T-cell (primary cell): ENCODE data around the gene TTC24. TPM values are rescaled to one million over a fixed set of nuclear protein-coding genes. Genes with fewer than 3 reads are reported as not detected.
"Not testable (repeated sequence)": the region's sequence is repeated elsewhere in the genome, so short reads cannot be mapped to it uniquely, and the experiment has no call there.

Source experiments
- ATAC-seq, 4 experiments: fragments of 200-7000 bp in 3 of 4; fragments of 150-1000 bp in 1 of 4; cut with Tn5 transposase; replicated peaks in 1 of 4; 1 replicate in 3 of 4; 2 replicates in 1 of 4; pipeline ENCODE4 v1.10.0; 2021; ENCODE audit warnings: moderate library complexity in 3 of 4, mild to moderate bottlenecking in 2 of 4, moderate number of reproducible peaks in 1 of 4
- CTCF ChIA-PET, 2 donors: fragments of 300-600 bp; sonication (Branson Sonifier 250); formaldehyde crosslinking; loops; one replicate each; lab custom pipeline; 2022; ENCODE audit warnings: antibody characterized with exemption in 2 of 2; lab: Charles Lee
- POLR2A ChIA-PET, 2 donors: fragments of 300-600 bp; sonication (Branson Sonifier 250); formaldehyde crosslinking; loops; one replicate each; lab custom pipeline; 2022; ENCODE audit warnings: antibody characterized with exemption in 2 of 2; lab: Charles Lee
- DNase-seq, 35 experiments: peaks; one replicate each; pipeline versions ENCODE4 v3.0.0 to v3.0.0-alpha.2; 2013 to 2023
- H3K27ac ChIP-seq: one replicate; pipeline ENCODE4 v1.5.1; 2013; ENCODE audit warnings: low read length
- H3K27me3 ChIP-seq, 2 experiments: replicated peaks in 1 of 2; 1 replicate in 1 of 2; 2 replicates in 1 of 2; pipeline versions ENCODE4 v1.6.1 to v1.7.0; 2013; ENCODE audit warnings: low read length in 1 of 2, mixed read lengths in 1 of 2; ENCODE audit not compliant: control insufficient read depth in 2 of 2, insufficient read depth in 2 of 2; ENCODE audit errors: extremely low read depth in 1 of 2
- H3K36me3 ChIP-seq, 2 donors: 1 replicate in 1 of 2; 2 replicates in 1 of 2; pipeline versions ENCODE4 v1.6.1 to v1.7.0; 2013; ENCODE audit warnings: low read length in 1 of 2; ENCODE audit not compliant: control insufficient read depth in 2 of 2, insufficient read depth in 1 of 2; ENCODE audit errors: extremely low read depth in 1 of 2
- H3K4me1 ChIP-seq, 2 experiments: 1 replicate in 1 of 2; 2 replicates in 1 of 2; pipeline versions ENCODE4 v1.6.1 to v1.7.0; 2013; ENCODE audit warnings: low read length in 2 of 2, mixed read lengths in 1 of 2; ENCODE audit not compliant: insufficient read depth in 2 of 2, control insufficient read depth in 1 of 2; ENCODE audit errors: extremely low read depth in 1 of 2
- H3K4me3 ChIP-seq, 2 donors: 1 replicate in 1 of 2; 2 replicates in 1 of 2; pipeline versions ENCODE4 v1.5.1 to v1.7.0; 2013; ENCODE audit warnings: mild to moderate bottlenecking in 2 of 2, low read length in 1 of 2, moderate library complexity in 1 of 2; ENCODE audit not compliant: control insufficient read depth in 1 of 2; ENCODE audit errors: extremely low read depth in 1 of 2
- H3K9me3 ChIP-seq: 2 replicates; pipeline ENCODE4 v1.7.0; 2013
- H3K27ac Mint-ChIP-seq, 2 donors: one replicate each; pipeline ENCODE4 v1.8.0; 2020 to 2021; ENCODE audit warnings: mild to moderate bottlenecking in 2 of 2, mixed read lengths in 2 of 2
- H3K27me3 Mint-ChIP-seq, 2 donors: one replicate each; pipeline ENCODE4 v1.8.0; 2021 to 2022; ENCODE audit warnings: mixed read lengths in 2 of 2
- H3K36me3 Mint-ChIP-seq: one replicate; pipeline ENCODE4 v1.8.0; 2021; ENCODE audit warnings: mixed read lengths
- H3K4me1 Mint-ChIP-seq, 3 donors: one replicate each; pipeline ENCODE4 v1.8.0; 2020 to 2022; ENCODE audit warnings: mixed read lengths in 3 of 3, mild to moderate bottlenecking in 1 of 3
- H3K4me3 Mint-ChIP-seq, 3 donors: one replicate each; pipeline ENCODE4 v1.8.0; 2020 to 2022; ENCODE audit warnings: mild to moderate bottlenecking in 3 of 3, mixed read lengths in 3 of 3, moderate library complexity in 3 of 3
- H3K9me3 Mint-ChIP-seq, 3 donors: one replicate each; pipeline ENCODE4 v1.8.0; 2020 to 2022; ENCODE audit warnings: mixed read lengths in 3 of 3
- WGBS: methylation state at CpG from one replicate; pipeline ENCODE4 v1.1.5; 2013; ENCODE audit warnings: missing lambda C conversion rate; ENCODE audit not compliant: insufficient coverage; 5-methylcytosine and 5-hydroxymethylcytosine counted together
- total RNA-seq, 35 experiments: library from RNA in 6 of 35; stranded (reverse) in 6 of 35; fragments of 120-200 nt in 1 of 35; gene quantifications; one replicate each; pipeline versions ENCODE4 v1.2.1 to v1.2.4 and lab custom pipeline; 2013 to 2026

Gene TTC24
- total RNA-seq, 5 donors from 2014 or later (not counting 1 experiment from before 2014, with no cell fraction given) = 9.9 to 43.6 (median 16.4) TPM

GRCh38 chr1:156626079-156626438 lies 46.5 kb downstream of the TTC24 start:
- peaks cover 47 to 60% of the 10 kb centered on the region in 2 donors for H3K27me3 Mint-ChIP-seq
- H3K36me3 Mint-ChIP-seq = no peaks in the 10 kb centered on the region
- peak overlapping the region in 1 of 2 donors; percentile 15 for H3K27ac Mint-ChIP-seq
- Histone ChIP-seq H3K4me1 (peaks cover 0 to 24% of the 10 kb centered on the region in 2 experiments), H3K4me3 (peak overlapping the region in 1 of 2 donors; percentile 60), H3K27ac (no peak overlapping the region), H3K36me3 (no peaks in the 10 kb centered on the region), H3K9me3 (no peaks in the 10 kb centered on the region), H3K27me3 (peaks cover 14 to 61% of the 10 kb centered on the region in 2 experiments)
- ChIA-PET CTCF (interaction anchor here (0.5 to 1.4 kb wide), 9 partner anchors 9 to 483 kb away, joined by 3 to 5 read pairs (median 4); partner anchors contain the start of gene NES (in 1 of the 2)), POLR2A (no interaction called here)
- DNase-seq (no peak), ATAC-seq (no peak)
- H3K9me3 Mint-ChIP-seq = no peaks in the 10 kb centered on the region
- H3K4me3 Mint-ChIP-seq = peak overlapping the region in 2 of 3 donors; percentile 67 to 69
- peaks cover 13 to 17% (median 14%) of the 10 kb centered on the region in 3 donors for H3K4me1 Mint-ChIP-seq
- no CpG with 5 or more reads among the region's 4 CpGs for WGBS

DNA sequence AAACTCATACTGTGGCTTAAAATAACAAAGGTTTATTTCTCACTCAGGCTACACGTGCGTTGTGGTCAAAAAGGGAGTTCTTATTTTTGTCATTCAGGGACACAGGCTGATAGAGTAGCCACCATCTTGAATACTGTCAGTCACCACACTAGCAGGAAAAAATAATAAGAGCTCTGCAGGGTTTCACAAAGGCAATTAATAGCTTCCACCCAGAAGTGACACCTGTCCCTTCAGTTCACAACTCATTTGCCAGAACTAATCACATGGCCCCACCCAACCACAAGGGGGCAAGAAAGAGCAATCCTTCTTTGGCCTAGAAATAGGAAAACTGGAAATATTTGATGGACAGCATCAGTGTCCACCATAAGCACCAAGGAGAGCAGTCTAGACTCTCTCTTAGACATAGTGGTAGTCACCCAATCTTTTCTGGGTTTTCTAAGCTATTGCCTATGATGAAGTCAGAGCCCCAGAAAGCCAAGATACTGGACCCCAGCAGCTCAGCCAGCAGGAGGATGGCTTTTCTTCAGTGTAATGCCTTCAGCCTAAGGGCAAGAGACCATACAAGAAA lies 47.9 kb downstream of the TTC24 start:
- no CpG with 5 or more reads among the region's 2 CpGs for WGBS
- no peaks in the 10 kb centered on the region for H3K9me3 Mint-ChIP-seq
- H3K4me1 Mint-ChIP-seq = peaks cover 13 to 17% (median 14%) of the 10 kb centered on the region in 3 donors
- peak in 6 of 35 experiments; percentile 14 to 64 (median 27) for DNase-seq
- H3K4me3 Mint-ChIP-seq = no peak overlapping the region
- no peak overlapping the region for H3K27ac Mint-ChIP-seq
- Histone ChIP-seq H3K9me3 (no peaks in the 10 kb centered on the region), H3K27me3 (peaks cover 13 to 63% of the 10 kb centered on the region in 2 experiments), H3K36me3 (no peaks in the 10 kb centered on the region), H3K27ac (no peak overlapping the region), H3K4me3 (no peak overlapping the region), H3K4me1 (peaks cover 0 to 24% of the 10 kb centered on the region in 2 experiments)
- peak in 1 of 4 experiments; percentile 40 for ATAC-seq
- ChIA-PET CTCF (interaction anchor here (0.6 to 1.5 kb wide), 19 partner anchors 14 to 683 kb away, joined by 3 to 10 read pairs (median 4); partner anchors contain the start of genes BCAN (in 1 of the 2) and NES (in 1 of the 2)), POLR2A (no interaction called here)
- H3K36me3 Mint-ChIP-seq = no peaks in the 10 kb centered on the region
- peaks cover 44 to 60% of the 10 kb centered on the region in 2 donors for H3K27me3 Mint-ChIP-seq

DNA sequence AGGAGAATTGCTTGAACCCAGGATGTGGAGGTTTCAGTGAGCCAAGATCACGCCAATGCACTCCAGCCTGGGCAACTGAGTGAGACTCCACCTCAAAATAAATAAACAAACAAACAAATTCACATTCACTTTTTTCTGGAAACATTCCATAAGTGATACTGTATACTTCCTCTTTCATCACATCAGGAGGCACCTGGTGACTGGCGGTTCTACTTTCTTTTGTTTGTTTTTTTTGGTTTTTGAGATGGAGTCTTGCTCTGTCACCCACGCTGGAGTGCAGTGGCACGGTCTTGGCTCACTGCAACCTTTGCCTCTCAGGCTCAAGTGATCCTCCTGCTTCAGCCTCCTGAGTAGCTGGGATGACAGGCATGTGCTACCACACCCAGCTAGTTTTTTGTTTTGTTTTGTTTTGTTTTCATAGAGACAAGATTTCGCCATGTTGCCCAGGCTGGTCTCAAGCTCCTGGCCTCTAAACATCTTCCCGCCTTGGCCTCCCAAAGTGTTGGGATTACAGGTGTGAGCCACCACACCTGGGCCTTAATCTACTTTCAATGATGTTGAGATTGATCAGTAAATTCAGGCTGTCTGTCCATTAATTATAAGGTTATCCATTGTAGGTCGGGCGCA lies 50.4 kb downstream of the TTC24 start:
- Mint-ChIP-seq H3K4me3 (no peak overlapping the region), H3K9me3 (no peaks in the 10 kb centered on the region), H3K27ac (no peak overlapping the region), H3K4me1 (peaks cover 8 to 10% (median 9%) of the 10 kb centered on the region in 3 donors), H3K27me3 (peaks cover 49 to 63% of the 10 kb centered on the region in 2 donors), H3K36me3 (no peaks in the 10 kb centered on the region)
- ChIA-PET CTCF (no interaction called here), POLR2A (no interaction called here)
- no peak overlapping the region for H3K4me3 ChIP-seq
- peaks cover 0 to 11% of the 10 kb centered on the region in 2 experiments for H3K4me1 ChIP-seq
- no peaks in the 10 kb centered on the region for H3K36me3 ChIP-seq
- no peak overlapping the region for H3K27ac ChIP-seq
- peaks cover 3 to 53% of the 10 kb centered on the region in 2 experiments for H3K27me3 ChIP-seq
- WGBS = no CpG with 5 or more reads among the region's 8 CpGs
- DNase-seq = no peak
- ATAC-seq = no peak
- H3K9me3 ChIP-seq = no peaks in the 10 kb centered on the region

DNA sequence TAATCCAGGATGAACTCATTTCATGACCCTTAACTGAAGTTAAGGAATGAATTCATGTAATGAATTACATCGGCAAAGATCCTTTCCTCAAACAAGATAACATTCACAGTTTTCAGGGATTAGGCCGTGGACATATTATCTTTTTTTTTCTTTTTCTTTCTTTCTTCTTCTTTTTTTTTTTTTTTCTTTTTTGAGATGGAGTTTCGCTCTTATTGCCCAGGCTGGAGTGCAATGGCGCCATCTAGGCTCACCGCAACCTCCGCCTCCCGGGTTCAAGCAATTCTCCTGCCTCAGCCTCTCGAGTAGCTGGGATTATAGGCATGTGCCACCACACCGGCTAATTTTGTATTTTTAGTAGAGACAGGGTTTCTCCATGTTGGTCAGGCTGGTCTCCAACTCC lies 51.6 kb downstream of the TTC24 start:
- H3K4me3 Mint-ChIP-seq, H3K4me1 ChIP-seq, H3K9me3 ChIP-seq, H3K9me3 Mint-ChIP-seq, H3K4me3 ChIP-seq, ATAC-seq, POLR2A ChIA-PET, H3K27ac Mint-ChIP-seq, H3K27ac ChIP-seq, H3K36me3 ChIP-seq, H3K36me3 Mint-ChIP-seq, H3K4me1 Mint-ChIP-seq, DNase-seq: not testable (repeated sequence)
- 87% methylated on average over 3 of the region's 9 CpGs for WGBS
- CTCF ChIA-PET = interaction anchor here (0.6 to 0.7 kb wide), 3 partner anchors 9 to 245 kb away, joined by 3 to 10 read pairs (median 3); no protein-coding TSS in a partner anchor
- peaks cover 48 to 58% of the 10 kb centered on the region in 2 donors for H3K27me3 Mint-ChIP-seq
- peaks cover 3 to 50% of the 10 kb centered on the region in 2 experiments for H3K27me3 ChIP-seq

DNA sequence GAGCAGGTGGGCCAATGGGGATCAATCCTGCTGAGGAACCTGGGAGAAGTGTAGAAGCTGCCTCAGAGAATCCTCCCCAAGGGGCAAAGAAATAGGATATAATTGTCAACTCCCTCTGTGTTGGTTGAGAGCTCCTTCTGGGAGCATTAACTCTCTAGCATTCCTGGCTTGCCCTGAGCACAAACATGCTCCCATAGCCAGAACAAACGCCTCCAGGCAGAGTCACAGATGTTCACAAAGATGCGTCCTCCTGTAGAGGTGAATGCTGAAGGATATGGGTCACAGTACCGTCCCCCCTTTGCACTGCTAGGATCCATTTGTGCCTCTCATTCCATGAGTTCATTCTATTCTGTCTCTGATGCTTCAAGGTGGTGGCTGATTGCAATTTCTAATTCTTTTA lies 52.8 kb downstream of the TTC24 start:
- CTCF ChIA-PET = no interaction called here
- DNase-seq (no peak), ATAC-seq (no peak)
- no peak overlapping the region for H3K27ac ChIP-seq
- Mint-ChIP-seq H3K4me3 (no peak overlapping the region), H3K36me3 (no peaks in the 10 kb centered on the region), H3K4me1 (no peaks in the 10 kb centered on the region), H3K27me3 (peaks cover 50 to 62% of the 10 kb centered on the region in 2 donors), H3K9me3 (no peaks in the 10 kb centered on the region), H3K27ac (no peak overlapping the region)
- no CpG with 5 or more reads among the region's 3 CpGs for WGBS
- H3K4me3 ChIP-seq = no peak overlapping the region
- POLR2A ChIA-PET = no interaction called here
- H3K4me1 ChIP-seq = no peaks in the 10 kb centered on the region
- H3K36me3 ChIP-seq = no peaks in the 10 kb centered on the region
- H3K9me3 ChIP-seq = no peaks in the 10 kb centered on the region
- H3K27me3 ChIP-seq = peaks cover 3 to 54% of the 10 kb centered on the region in 2 experiments
